GM21526 (cell line): ENCODE measurements around the gene GSTO2.
A peak's percentile ranks its signal among the peaks of the same experiment; 100 is the strongest.
"Not testable (repeated sequence)": the region's sequence is repeated elsewhere in the genome, so short reads cannot be mapped to it uniquely, and the experiment has no call there.

Experiments used
- ATAC-seq: cut with Tn5 transposase; IDR thresholded peaks from one replicate; pipeline ENCODE4 v1.9.1; 2021; ENCODE audit warnings: moderate library complexity; ENCODE audit not compliant: unreplicated experiment, low FRiP score

The GSTO2 gene

GRCh38 chr10:104268713-104269645 lies at the start of gene GSTO2:
GSTO2 (plus strand) TSS chr10:104269184; CDS start chr10:104274916, 5,732 bp downstream.
- peak; percentile 98 for ATAC-seq

GRCh38 chr10:104220522-104220921 lies 48.5 kb upstream of the GSTO2 start:
- ATAC-seq: no peak

- no peak for ATAC-seq
Observed at GRCh38 chr10:104223304-104223703, 45.7 kb upstream of the GSTO2 start.

- no peak for ATAC-seq
Observed at GRCh38 chr10:104230490-104230889, 38.5 kb upstream of the GSTO2 start.

GRCh38 chr10:104231784-104232612 lies 37.0 kb upstream of the GSTO2 start, which contains the start of gene CFAP43:
CFAP43 (minus strand) TSS chr10:104232364; CDS start chr10:104232246, 118 bp downstream.
- peak; percentile 100 for ATAC-seq

- ATAC-seq: peak; percentile 20
Observed at GRCh38 chr10:104232613-104233102, 36.3 kb upstream of the GSTO2 start.

- ATAC-seq: no peak
Observed at GRCh38 chr10:104233817-104234216, 35.2 kb upstream of the GSTO2 start.

GRCh38 chr10:104234934-104235333 lies 34.0 kb upstream of the GSTO2 start:
- no peak for ATAC-seq

GRCh38 chr10:104235801-104236200 lies 33.2 kb upstream of the GSTO2 start:
- no peak for ATAC-seq

- no peak for ATAC-seq
Observed at GRCh38 chr10:104240078-104240477, 28.9 kb upstream of the GSTO2 start.

GRCh38 chr10:104242545-104242944 lies 26.4 kb upstream of the GSTO2 start:
- ATAC-seq: no peak

- ATAC-seq: not testable (repeated sequence)
Observed at GRCh38 chr10:104243009-104243408, 26.0 kb upstream of the GSTO2 start.

GRCh38 chr10:104243512-104243911 lies 25.5 kb upstream of the GSTO2 start:
- no peak for ATAC-seq

GRCh38 chr10:104245066-104245632 lies 23.8 kb upstream of the GSTO2 start:
- no peak for ATAC-seq

- ATAC-seq: no peak
Observed at GRCh38 chr10:104246976-104247375, 22.0 kb upstream of the GSTO2 start.

- no peak for ATAC-seq
Observed at GRCh38 chr10:104247513-104248146, 21.4 kb upstream of the GSTO2 start.

- not testable (repeated sequence) for ATAC-seq
Observed at GRCh38 chr10:104248931-104249330, 20.1 kb upstream of the GSTO2 start.

GRCh38 chr10:104250371-104250770 lies 18.6 kb upstream of the GSTO2 start:
- no peak for ATAC-seq

- no peak for ATAC-seq
Observed at GRCh38 chr10:104251443-104251842, 17.5 kb upstream of the GSTO2 start.

- ATAC-seq: no peak
Observed at GRCh38 chr10:104252368-104252767, 16.6 kb upstream of the GSTO2 start.
